Adipose tissue (tissue), 3 donors: ENCODE measurements around the gene AHNAK2. TPM values are rescaled to one million over a fixed set of nuclear protein-coding genes. Genes with fewer than 3 reads are reported as not detected.
"Not testable (repeated sequence)": the region's sequence is repeated elsewhere in the genome, so short reads cannot be mapped to it uniquely, and the experiment has no call there.

Source experiments
- H3K27ac ChIP-seq: one replicate; pipeline ENCODE4 v1.5.1; 2013; ENCODE audit warnings: low read depth, low read length
- WGBS, 3 donors: extraction: QIAGEN DNeasy Blood & Tissue Kit; methylation state at CpG; one replicate each; pipeline ENCODE4 v1.1.7; 2013; 5-methylcytosine and 5-hydroxymethylcytosine counted together
- polyA plus RNA-seq, 3 donors: library from polyadenylated mRNA; stranded (reverse); fragments of 200-250 nt; gene quantifications; one replicate each; pipeline ENCODE4 v1.2.3, GENCODE V29; 2013
- donor health status: healthy with polysubstance abuse.
- donor health status: Bipolar disorder and iron deficiency.
- donor health status: healthy.

The AHNAK2 gene
- polyA plus RNA-seq, 3 donors: 0.72 to 15.6 (median 2.9) TPM

- WGBS, 3 donors: 91 to 96% (median 93%) methylated on average over 7 of the region's 7 CpGs
- no peak overlapping the region for H3K27ac ChIP-seq
These were observed 80.0 kb downstream of the AHNAK2 start for GRCh38 chr14:104898195-104898558.

GRCh38 chr14:104897330-104898194 lies 80.6 kb downstream of the AHNAK2 start:
- no peak overlapping the region for H3K27ac ChIP-seq
- 77 to 90% (median 86%) methylated on average over 37 of the region's 37 CpGs for WGBS, 3 donors

GRCh38 chr14:104895786-104896661 lies 82.2 kb downstream of the AHNAK2 start:
- 30 to 68% (median 60%) methylated on average over 32 to 34 of the region's 34 CpGs for WGBS, 3 donors
- no peak overlapping the region for H3K27ac ChIP-seq

GRCh38 chr14:104895207-104895785 lies 82.9 kb downstream of the AHNAK2 start:
- WGBS, 3 donors: 40 to 78% (median 74%) methylated on average over 9 of the region's 9 CpGs

GRCh38 chr14:104894331-104895206 lies 83.6 kb downstream of the AHNAK2 start:
- WGBS, 3 donors: 71 to 77% (median 75%) methylated on average over 25 to 30 of the region's 30 CpGs
- no peak overlapping the region for H3K27ac ChIP-seq

More at GRCh38 chr14:104895207-104895785, 82.9 kb downstream of the AHNAK2 start:
- no peak overlapping the region for H3K27ac ChIP-seq

GRCh38 chr14:104893435-104894207 lies 84.6 kb downstream of the AHNAK2 start:
- WGBS, 3 donors: 48 to 85% (median 84%) methylated on average over 39 of the region's 39 CpGs
- H3K27ac ChIP-seq: no peak overlapping the region

GRCh38 chr14:104892531-104893434 lies 85.4 kb downstream of the AHNAK2 start:
- WGBS, 3 donors: 71 to 79% (median 72%) methylated on average over 28 to 31 of the region's 31 CpGs

GRCh38 chr14:104891664-104892530 lies 86.3 kb downstream of the AHNAK2 start:
- WGBS, 3 donors: 77 to 88% (median 80%) methylated on average over 13 of the region's 13 CpGs
- H3K27ac ChIP-seq: no peak overlapping the region

More at GRCh38 chr14:104892531-104893434, 85.4 kb downstream of the AHNAK2 start:
- no peak overlapping the region for H3K27ac ChIP-seq

- H3K27ac ChIP-seq: no peak overlapping the region
- WGBS, 3 donors: 92 to 98% (median 94%) methylated on average over 4 of the region's 4 CpGs
These were observed 87.0 kb downstream of the AHNAK2 start for GRCh38 chr14:104891121-104891551.

- H3K27ac ChIP-seq: not testable (repeated sequence)
These were observed 87.9 kb downstream of the AHNAK2 start for GRCh38 chr14:104890292-104890691.

- no peak overlapping the region for H3K27ac ChIP-seq
- whole genome bisulfite sequencing, 3 donors: 88 to 98% (median 91%) methylated on average over 22 to 23 of the region's 23 CpGs
These were observed 88.8 kb downstream of the AHNAK2 start for GRCh38 chr14:104889375-104889757.

- 92 to 96% (median 93%) methylated on average over 23 to 26 of the region's 26 CpGs for WGBS, 3 donors
- no peak overlapping the region for H3K27ac ChIP-seq
These were observed 89.4 kb downstream of the AHNAK2 start for GRCh38 chr14:104888489-104889374.

GRCh38 chr14:104887623-104888488 lies 90.3 kb downstream of the AHNAK2 start:
- H3K27ac ChIP-seq: no peak overlapping the region
- WGBS, 3 donors: 93 to 96% (median 94%) methylated on average over 29 to 33 of the region's 33 CpGs
